A549 (cell line): ENCODE results near the gene FAM76A. TPM values are rescaled to one million over a fixed set of nuclear protein-coding genes. Genes with fewer than 3 reads are reported as not detected.
A peak's percentile ranks its signal among the peaks of the same experiment; 100 is the strongest.

Experiments
- ATAC-seq, 2 experiments: fragments of 200-7000 bp in 1 of 2; fragments of >200 bp in 1 of 2; cut with Nextera tagmentation in 1 of 2; cut with Tn5 transposase in 1 of 2; 3 replicates each; pipeline versions ENCODE4 v1.8.0 to v1.9.1; 2018 to 2020; ENCODE audit warnings: mild to moderate bottlenecking in 1 of 2, moderate library complexity in 1 of 2
- CTCF ChIA-PET: fragments of 300-600 bp; sonication (Branson Sonifier 250); formaldehyde crosslinking; extraction: SDS; loops from one replicate; lab custom pipeline; 2021; ENCODE audit warnings: antibody characterized with exemption, inconsistent platforms; lab: Yijun Ruan, JAX
- POLR2A ChIA-PET: fragments of 350-600 bp; formaldehyde crosslinking; extraction: SDS; loops from one replicate; lab custom pipeline; 2021; ENCODE audit warnings: antibody characterized with exemption, inconsistent platforms; lab: Yijun Ruan, JAX
- DNase-seq, 2 experiments: peaks; one replicate each; pipeline versions ENCODE4 v3.0.0 to v3.0.0-alpha.2; 2011 to 2016; ENCODE audit warnings: low read depth in 1 of 2, low spot score in 1 of 2
- FAIRE-seq: peaks from 2 replicates; lab custom pipeline; 2011; peaks lifted over from hg19 to GRCh38; lab: Jason Lieb, UNC
- H3K27ac ChIP-seq, 2 experiments: fragments of >200 bp; sonication (Bioruptor Twin); formaldehyde crosslinking; 3 replicates each; pipeline ENCODE4 v1.5.1; 2016 to 2017
- H3K4me1 ChIP-seq: fragments of >200 bp; sonication (Bioruptor Twin); formaldehyde crosslinking; 3 replicates; pipeline ENCODE4 v1.6.1; 2016
- H3K4me2 ChIP-seq: fragments of >200 bp; sonication (Bioruptor Twin); formaldehyde crosslinking; 3 replicates; pipeline ENCODE4 v1.6.1; 2016
- H3K4me3 ChIP-seq: fragments of >200 bp; sonication (Bioruptor Twin); formaldehyde crosslinking; 3 replicates; pipeline ENCODE4 v1.5.1; 2016
- H3K9me3 ChIP-seq: fragments of >200 bp; sonication (Bioruptor Twin); formaldehyde crosslinking; 3 replicates; pipeline ENCODE4 v1.6.1; 2016
- ATOH8 ChIP-seq: fragments of 250-450 bp; sonication (Bioruptor Pico); IDR thresholded peaks from 2 replicates; pipeline ENCODE4 v1.5.0; 2020; ENCODE audit warnings: low read depth, mild to moderate bottlenecking, moderate library complexity
- CBX2 ChIP-seq: fragments of 200-600 bp; sonication (generic); IDR thresholded peaks from 2 replicates; pipeline ENCODE4 v1.6.1; 2016; ENCODE audit warnings: low read depth, mild to moderate bottlenecking, borderline replicate concordance
- CBX8 ChIP-seq: fragments of 200-600 bp; sonication (generic); IDR thresholded peaks from 2 replicates; pipeline ENCODE4 v1.6.1; 2016
- CHD4 ChIP-seq: fragments of 200-600 bp; sonication (generic); IDR thresholded peaks from 2 replicates; pipeline ENCODE4 v1.6.1; 2016; ENCODE audit warnings: antibody characterized with exemption, mild to moderate bottlenecking, borderline replicate concordance
- E2F6 ChIP-seq: IDR thresholded peaks from 2 replicates; pipeline ENCODE4 v1.6.1; 2012; ENCODE audit warnings: low read depth, borderline replicate concordance
- EHF ChIP-seq: fragments of 250-450 bp; sonication (Bioruptor Pico); IDR thresholded peaks from 2 replicates; pipeline ENCODE4 v1.5.0; 2020; ENCODE audit warnings: mild to moderate bottlenecking
- EHMT2 ChIP-seq: fragments of 200-600 bp; sonication (generic); IDR thresholded peaks from 2 replicates; pipeline ENCODE4 v1.6.1; 2016; ENCODE audit warnings: antibody characterized with exemption, low read depth, mild to moderate bottlenecking, moderate library complexity
- EP300 ChIP-seq, 2 experiments: fragments of >200 bp; sonication (Bioruptor Twin); formaldehyde crosslinking; IDR thresholded peaks; 2 replicates in 1 of 2; 3 replicates in 1 of 2; pipeline ENCODE4 v1.6.1; 2016 to 2017
- FOSB ChIP-seq: fragments of 250-450 bp; sonication (Bioruptor Pico); IDR thresholded peaks from 2 replicates; pipeline ENCODE4 v1.5.0; 2020; ENCODE audit warnings: mild to moderate bottlenecking, moderate library complexity
- HDAC2 ChIP-seq: fragments of 200-600 bp; sonication (generic); IDR thresholded peaks from 2 replicates; pipeline ENCODE4 v1.6.1; 2016
- HEYL ChIP-seq: fragments of 250-450 bp; sonication (Bioruptor Pico); IDR thresholded peaks from 2 replicates; pipeline ENCODE4 v1.8.0; 2021; ENCODE audit warnings: mild to moderate bottlenecking, moderate library complexity
- HMGXB4 ChIP-seq: fragments of 250-450 bp; sonication (Bioruptor Pico); IDR thresholded peaks from 2 replicates; pipeline ENCODE4 v1.5.0; 2021; ENCODE audit warnings: mild to moderate bottlenecking, moderate library complexity, borderline replicate concordance
- HOXB13 ChIP-seq: fragments of 250-450 bp; sonication (Bioruptor Pico); IDR thresholded peaks from 2 replicates; pipeline ENCODE4 v1.5.0; 2020; ENCODE audit warnings: low read depth, mild to moderate bottlenecking, moderate library complexity
- JUN ChIP-seq, 2 experiments: fragments of >200 bp; sonication (Bioruptor Twin); formaldehyde crosslinking; IDR thresholded peaks; 2 replicates in 1 of 2; 3 replicates in 1 of 2; pipeline ENCODE4 v1.6.1; 2016 to 2017
- JUNB ChIP-seq: fragments of >200 bp; sonication (Bioruptor Twin); formaldehyde crosslinking; IDR thresholded peaks from 2 replicates; pipeline ENCODE4 v1.6.1; 2016
- KDM1A ChIP-seq: fragments of 200-600 bp; sonication (generic); IDR thresholded peaks from 2 replicates; pipeline ENCODE4 v1.6.1; 2016; ENCODE audit warnings: low read depth, mild to moderate bottlenecking
- KDM5A ChIP-seq: fragments of 200-600 bp; sonication (generic); IDR thresholded peaks from 2 replicates; pipeline ENCODE4 v1.6.1; 2016; ENCODE audit warnings: antibody characterized with exemption, mild to moderate bottlenecking
- MAFK ChIP-seq: fragments of 450-650 bp; IDR thresholded peaks from 2 replicates; pipeline ENCODE4 v1.6.1; 2014; ENCODE audit not compliant: partially characterized antibody
- MAZ ChIP-seq: fragments of 150-350 bp; IDR thresholded peaks from 2 replicates; pipeline ENCODE4 v1.6.1; 2014; ENCODE audit warnings: antibody characterized with exemption, low read depth, low read length, borderline replicate concordance
- MYC ChIP-seq: IDR thresholded peaks from 2 replicates; pipeline ENCODE4 v1.6.1; 2012; ENCODE audit warnings: mild to moderate bottlenecking, inconsistent platforms, low read length, improper control_type of control experiment, borderline replicate concordance
- NFE2L2 ChIP-seq: fragments of 150-350 bp; conservative IDR thresholded peaks from 2 replicates; pipeline ENCODE4 v1.6.1; 2014; ENCODE audit warnings: low read length
- NR3C1 ChIP-seq: fragments of >200 bp; sonication (Bioruptor Twin); formaldehyde crosslinking; IDR thresholded peaks from 3 replicates; pipeline ENCODE4 v1.6.1; 2017
- PBX3 ChIP-seq: IDR thresholded peaks from 2 replicates; pipeline ENCODE4 v1.6.1; 2012
- POLR2A ChIP-seq: IDR thresholded peaks from 2 replicates; pipeline ENCODE4 v1.6.1; 2012; ENCODE audit warnings: mild to moderate bottlenecking, low read length
- POLR2AphosphoS2 ChIP-seq: conservative IDR thresholded peaks from 2 replicates; pipeline ENCODE4 v1.6.1; 2012; ENCODE audit warnings: low read length, improper control_type of control experiment, inconsistent platforms
- RAD21 ChIP-seq, 2 experiments: fragments of >200 bp in 1 of 2; sonication (Bioruptor Twin) in 1 of 2; formaldehyde crosslinking in 1 of 2; IDR thresholded peaks in 1 of 2; conservative IDR thresholded peaks in 1 of 2; 2 replicates in 1 of 2; 3 replicates in 1 of 2; pipeline ENCODE4 v1.6.1; 2012 to 2018; ENCODE audit warnings: inconsistent platforms in 1 of 2
- RARB ChIP-seq: fragments of 250-450 bp; sonication (Bioruptor Pico); IDR thresholded peaks from 2 replicates; pipeline ENCODE4 v1.8.0; 2021; ENCODE audit warnings: mild to moderate bottlenecking, moderate library complexity
- RCOR1 ChIP-seq: fragments of 150-350 bp; IDR thresholded peaks from 2 replicates; pipeline ENCODE4 v1.6.1; 2014; ENCODE audit warnings: antibody characterized with exemption, low read length, low read depth
- RFX5 ChIP-seq: fragments of 450-650 bp; IDR thresholded peaks from 2 replicates; pipeline ENCODE4 v1.7.1; 2014; ENCODE audit warnings: antibody characterized with exemption, mild to moderate bottlenecking, moderate library complexity
- RNF2 ChIP-seq: fragments of 200-600 bp; sonication (generic); IDR thresholded peaks from 2 replicates; pipeline ENCODE4 v1.6.1; 2016; ENCODE audit warnings: low read depth, mild to moderate bottlenecking, antibody characterized with exemption, moderate library complexity, borderline replicate concordance
- SREBF2 ChIP-seq: fragments of 450-650 bp; IDR thresholded peaks from 2 replicates; pipeline ENCODE4 v1.6.1; 2014; ENCODE audit warnings: mild to moderate bottlenecking, moderate library complexity
- ZC3H11A ChIP-seq: fragments of 450-650 bp; IDR thresholded peaks from 2 replicates; pipeline ENCODE4 v1.6.1; 2014; ENCODE audit warnings: antibody characterized with exemption, mild to moderate bottlenecking
- WGBS: methylation state at CpG from one replicate; pipeline ENCODE4 v1.1.6; 2017; ENCODE audit errors: missing lambda C conversion rate; 5-methylcytosine and 5-hydroxymethylcytosine counted together
- polyA plus RNA-seq, 4 experiments: library from polyadenylated mRNA; depleted of rRNA in 3 of 4; stranded (reverse); fragments of >200 nt; fragmentation: RNase III in 1 of 4; extraction: RNeasy Plus Mini Kit Qiagen cat#74134 plus additional on column Dnase treatment in 1 of 4; gene quantifications; 2 replicates in 3 of 4; 3 replicates in 1 of 4; pipeline ENCODE4 v1.2.3, GENCODE V29; 2011 to 2017

FAM76A gene
- polyA plus RNA-seq, 2 of the 4 experiments (the other 2 are of a cell fraction), result 4.8 to 6.5 TPM

- TF ChIP-seq HEYL (CRISPR knock-in tag), result no peak
- TF ChIP-seq RAD21 (conservative IDR thresholded peaks at IDR 0.05 in 1 of 2, IDR thresholded peaks at IDR 0.05 in 1 of 2), result no peak
- no peak for TF ChIP-seq NR3C1
- no peak for TF ChIP-seq SREBF2
- no peak for TF ChIP-seq PBX3
- ChIA-PET POLR2A (no interaction called here), CTCF (no interaction called here)
- FAIRE-seq, result no peak
- Histone ChIP-seq H3K4me3 (no peak overlapping the region), H3K27ac (no peak overlapping the region), H3K4me1 (no peaks in the 10 kb centered on the region), H3K4me2 (no peak overlapping the region), H3K9me3 (no peaks in the 10 kb centered on the region)
- ATAC-seq, result peak in 1 of 2 experiments; percentile 47; a peak in 3 of 6 replicates
- DNase-seq, result no peak
These were observed 60.2 kb downstream of the FAM76A start for GRCh38 chr1:27785781-27786455.

GRCh38 chr1:27787895-27788294 lies 62.1 kb downstream of the FAM76A start:
- H3K9me3 ChIP-seq, result no peaks in the 10 kb centered on the region
- no peaks in the 10 kb centered on the region for H3K4me1 ChIP-seq
- no peak for ATAC-seq
- no peak overlapping the region for H3K4me2 ChIP-seq
- no peak for DNase-seq
- TF ChIP-seq KDM1A (no peak), CBX2 (no peak), MAFK (no peak), HOXB13 (CRISPR knock-in tag) (no peak), ATOH8 (CRISPR knock-in tag) (no peak), POLR2A (no peak), ZC3H11A (no peak), EHF (CRISPR knock-in tag) (no peak), FOSB (CRISPR knock-in tag) (no peak), KDM5A (no peak), RARB (CRISPR knock-in tag) (no peak), EHMT2 (no peak), NR3C1 (no peak), HMGXB4 (CRISPR knock-in tag) (no peak)
- no peak overlapping the region for H3K27ac ChIP-seq
- no peak overlapping the region for H3K4me3 ChIP-seq
- FAIRE-seq, result no peak
- POLR2A ChIA-PET, result no interaction called here
- CTCF ChIA-PET, result interaction anchor here (0.6 to 1.0 kb wide), 3 partner anchors 12 to 76 kb away, joined by 3 read pairs; no protein-coding TSS in a partner anchor

GRCh38 chr1:27789540-27790041 lies 63.8 kb downstream of the FAM76A start:
- no peak overlapping the region for H3K4me2 ChIP-seq

More at GRCh38 chr1:27789540-27790041, 63.8 kb downstream of the FAM76A start:
- H3K4me1 ChIP-seq, result no peaks in the 10 kb centered on the region
- CTCF ChIA-PET, result interaction anchor here (0.6 to 0.9 kb wide), 2 partner anchors 68 to 69 kb away, joined by 3 read pairs; no protein-coding TSS in a partner anchor
- POLR2A ChIA-PET, result interaction anchor here (0.6 kb wide), 1 partner anchor 38 kb away, joined by 4 read pairs; no protein-coding TSS in a partner anchor
- no peak overlapping the region for H3K4me3 ChIP-seq
- H3K9me3 ChIP-seq, result no peaks in the 10 kb centered on the region
- 88% methylated on average over 4 of the region's 4 CpGs for WGBS
- no peak for TF ChIP-seq CHD4
- TF ChIP-seq JUNB, result no peak
- no peak for TF ChIP-seq HDAC2
- TF ChIP-seq MAZ, result no peak
- no peak for TF ChIP-seq MYC
- TF ChIP-seq HEYL (CRISPR knock-in tag), result no peak
- TF ChIP-seq EP300 (IDR thresholded peaks at IDR 0.05), result no peak
- no peak for TF ChIP-seq CBX8
- TF ChIP-seq KDM5A, result no peak
- TF ChIP-seq JUN (IDR thresholded peaks at IDR 0.05), result no peak
- TF ChIP-seq NFE2L2, result no peak
- no peak for TF ChIP-seq MAFK
- TF ChIP-seq RCOR1, result no peak
- no peak for TF ChIP-seq RFX5
- no peak for TF ChIP-seq E2F6
- TF ChIP-seq RNF2, result no peak
- TF ChIP-seq POLR2AphosphoS2, result no peak
- DNase-seq (no peak), ATAC-seq (no peak), FAIRE-seq (no peak)
- no peak overlapping the region for H3K27ac ChIP-seq
